ENCODE measurements around the gene KCNJ3. TPM values are rescaled to one million over a fixed set of nuclear protein-coding genes. Genes with fewer than 3 reads are reported as not detected.
"Not testable (repeated sequence)": the region's sequence is repeated elsewhere in the genome, so short reads cannot be mapped to it uniquely, and the experiment has no call there.

Gene KCNJ3
- total and polyA plus RNA-seq, 7 experiments from 2014 or later = not detected

GRCh38 chr2:154850532-154850931, 152.0 kb downstream of the KCNJ3 start:
- ATAC-seq (no peak), DNase-seq (no peak)
- Histone ChIP-seq H3K36me3 (ENCODE audit: control insufficient read depth in 2 of 3, insufficient read depth in 3 of 3, low read length in 3 of 3) (no peaks in the 10 kb centered on the region), H3K27me3 (ENCODE audit: control insufficient read depth in 2 of 2, insufficient read depth in 2 of 2, low read length in 2 of 2) (no peaks in the 10 kb centered on the region), H3K4me1 (ENCODE audit: control insufficient read depth in 2 of 2, insufficient read depth in 2 of 2, low read length in 2 of 2) (no peaks in the 10 kb centered on the region), H3K9me3 (ENCODE audit: control insufficient read depth in 2 of 3, low read length in 3 of 3) (no peaks in the 10 kb centered on the region), H3K27ac (ENCODE audit: low read depth, low read length) (no peak overlapping the region), H3K4me3 (ENCODE audit: low read length) (no peak overlapping the region)
- Mint-ChIP-seq H3K9me3 (peaks cover 0 to 4% (median 0%) of the 10 kb centered on the region in 11 donors), H3K36me3 (no peaks in the 10 kb centered on the region), H3K4me1 (no peaks in the 10 kb centered on the region), H3K27me3 (no peaks in the 10 kb centered on the region), H3K27ac (no peak overlapping the region), H3K4me3 (no peak overlapping the region)
- ChIA-PET POLR2A (no interaction called here), CTCF (no interaction called here)
- intact Hi-C loops (cut with micrococcal nuclease) = no loop called here

- no peak overlapping the region for H3K27ac Mint-ChIP-seq
- ATAC-seq (no peak), DNase-seq (no peak)
- intact Hi-C loops (cut with micrococcal nuclease) = no loop called here
- no peaks in the 10 kb centered on the region for H3K36me3 Mint-ChIP-seq
- H3K4me3 ChIP-seq (ENCODE audit: low read length) = no peak overlapping the region
- no peaks in the 10 kb centered on the region for H3K4me1 ChIP-seq (ENCODE audit: control insufficient read depth in 2 of 2, insufficient read depth in 2 of 2, low read length in 2 of 2)
- ChIA-PET CTCF (no interaction called here), POLR2A (no interaction called here)
- no peaks in the 10 kb centered on the region for H3K27me3 Mint-ChIP-seq
- no peaks in the 10 kb centered on the region for H3K9me3 ChIP-seq (ENCODE audit: control insufficient read depth in 2 of 3, low read length in 3 of 3)
- H3K4me1 Mint-ChIP-seq = no peaks in the 10 kb centered on the region
- H3K4me3 Mint-ChIP-seq = no peak overlapping the region
- H3K9me3 Mint-ChIP-seq = peaks cover 0 to 4% (median 0%) of the 10 kb centered on the region in 11 donors
- no peaks in the 10 kb centered on the region for H3K27me3 ChIP-seq (ENCODE audit: control insufficient read depth in 2 of 2, insufficient read depth in 2 of 2, low read length in 2 of 2)
- no peak overlapping the region for H3K27ac ChIP-seq (ENCODE audit: low read depth, low read length)
- no peaks in the 10 kb centered on the region for H3K36me3 ChIP-seq (ENCODE audit: control insufficient read depth in 2 of 3, insufficient read depth in 3 of 3, low read length in 3 of 3)
Observed at GRCh38 chr2:154855138-154855537, 156.6 kb downstream of the KCNJ3 start.

GRCh38 chr2:154867151-154867550, 168.7 kb downstream of the KCNJ3 start:
- ATAC-seq; intact Hi-C loops (cut with micrococcal nuclease); H3K4me1 Mint-ChIP-seq; H3K36me3 Mint-ChIP-seq; DNase-seq; H3K4me3 ChIP-seq (ENCODE audit: low read length); H3K9me3 ChIP-seq (ENCODE audit: control insufficient read depth in 2 of 3, low read length in 3 of 3); H3K27me3 ChIP-seq (ENCODE audit: control insufficient read depth in 2 of 2, insufficient read depth in 2 of 2, low read length in 2 of 2); H3K36me3 ChIP-seq (ENCODE audit: control insufficient read depth in 2 of 3, insufficient read depth in 3 of 3, low read length in 3 of 3); POLR2A ChIA-PET; CTCF ChIA-PET; H3K27me3 Mint-ChIP-seq; H3K27ac Mint-ChIP-seq; H3K4me3 Mint-ChIP-seq; H3K4me1 ChIP-seq (ENCODE audit: control insufficient read depth in 2 of 2, insufficient read depth in 2 of 2, low read length in 2 of 2); H3K27ac ChIP-seq (ENCODE audit: low read depth, low read length): not testable (repeated sequence)
- peaks cover 0 to 15% (median 1%) of the 10 kb centered on the region in 11 donors for H3K9me3 Mint-ChIP-seq

GRCh38 chr2:154875999-154876398, 177.5 kb downstream of the KCNJ3 start:
- H3K27ac ChIP-seq (ENCODE audit: low read depth, low read length) = no peak overlapping the region
- H3K4me3 ChIP-seq (ENCODE audit: low read length) = no peak overlapping the region
- Mint-ChIP-seq H3K36me3 (no peaks in the 10 kb centered on the region), H3K9me3 (no peaks in the 10 kb centered on the region), H3K4me1 (no peaks in the 10 kb centered on the region), H3K27me3 (no peaks in the 10 kb centered on the region), H3K27ac (no peak overlapping the region), H3K4me3 (no peak overlapping the region)
- no peaks in the 10 kb centered on the region for H3K4me1 ChIP-seq (ENCODE audit: control insufficient read depth in 2 of 2, insufficient read depth in 2 of 2, low read length in 2 of 2)
- no peaks in the 10 kb centered on the region for H3K27me3 ChIP-seq (ENCODE audit: control insufficient read depth in 2 of 2, insufficient read depth in 2 of 2, low read length in 2 of 2)
- ATAC-seq (no peak), DNase-seq (no peak)
- no peaks in the 10 kb centered on the region for H3K36me3 ChIP-seq (ENCODE audit: control insufficient read depth in 2 of 3, insufficient read depth in 3 of 3, low read length in 3 of 3)
- ChIA-PET CTCF (no interaction called here), POLR2A (no interaction called here)
- no peaks in the 10 kb centered on the region for H3K9me3 ChIP-seq (ENCODE audit: control insufficient read depth in 2 of 3, low read length in 3 of 3)
- intact Hi-C loops (cut with micrococcal nuclease) = no loop called here

GRCh38 chr2:154882725-154883124, 184.2 kb downstream of the KCNJ3 start:
- H3K4me1 Mint-ChIP-seq = no peaks in the 10 kb centered on the region
- no peaks in the 10 kb centered on the region for H3K27me3 Mint-ChIP-seq
- H3K4me3 Mint-ChIP-seq = no peak overlapping the region
- Histone ChIP-seq H3K4me1 (ENCODE audit: control insufficient read depth in 2 of 2, insufficient read depth in 2 of 2, low read length in 2 of 2) (no peaks in the 10 kb centered on the region), H3K36me3 (ENCODE audit: control insufficient read depth in 2 of 3, insufficient read depth in 3 of 3, low read length in 3 of 3) (no peaks in the 10 kb centered on the region), H3K27me3 (ENCODE audit: control insufficient read depth in 2 of 2, insufficient read depth in 2 of 2, low read length in 2 of 2) (no peaks in the 10 kb centered on the region), H3K9me3 (ENCODE audit: control insufficient read depth in 2 of 3, low read length in 3 of 3) (no peaks in the 10 kb centered on the region), H3K4me3 (ENCODE audit: low read length) (no peak overlapping the region), H3K27ac (ENCODE audit: low read depth, low read length) (no peak overlapping the region)
- ATAC-seq (no peak), DNase-seq (no peak)
- no peak overlapping the region for H3K27ac Mint-ChIP-seq
- H3K9me3 Mint-ChIP-seq = peaks cover 0 to 11% (median 3%) of the 10 kb centered on the region in 11 donors
- intact Hi-C loops (cut with micrococcal nuclease) = no loop called here
- POLR2A ChIA-PET = no interaction called here
- H3K36me3 Mint-ChIP-seq = no peaks in the 10 kb centered on the region
- CTCF ChIA-PET = no interaction called here

- Histone ChIP-seq H3K27ac (ENCODE audit: low read depth, low read length) (no peak overlapping the region), H3K36me3 (ENCODE audit: control insufficient read depth in 2 of 3, insufficient read depth in 3 of 3, low read length in 3 of 3) (no peaks in the 10 kb centered on the region), H3K27me3 (ENCODE audit: control insufficient read depth in 2 of 2, insufficient read depth in 2 of 2, low read length in 2 of 2) (no peaks in the 10 kb centered on the region), H3K9me3 (ENCODE audit: control insufficient read depth in 2 of 3, low read length in 3 of 3) (no peaks in the 10 kb centered on the region), H3K4me3 (ENCODE audit: low read length) (no peak overlapping the region), H3K4me1 (ENCODE audit: control insufficient read depth in 2 of 2, insufficient read depth in 2 of 2, low read length in 2 of 2) (no peaks in the 10 kb centered on the region)
- DNase-seq = no peak
- Mint-ChIP-seq H3K4me3 (no peak overlapping the region), H3K27ac (no peak overlapping the region), H3K27me3 (no peaks in the 10 kb centered on the region), H3K9me3 (peaks cover 0 to 20% (median 7%) of the 10 kb centered on the region in 11 donors), H3K4me1 (no peaks in the 10 kb centered on the region), H3K36me3 (no peaks in the 10 kb centered on the region)
- ATAC-seq = no peak
- ChIA-PET POLR2A (no interaction called here), CTCF (no interaction called here)
- intact Hi-C loops (cut with micrococcal nuclease) = no loop called here
Observed at GRCh38 chr2:154886316-154886715, 187.8 kb downstream of the KCNJ3 start.

- no peaks in the 10 kb centered on the region for H3K36me3 ChIP-seq (ENCODE audit: control insufficient read depth in 2 of 3, insufficient read depth in 3 of 3, low read length in 3 of 3)
- Mint-ChIP-seq H3K27ac (no peak overlapping the region), H3K4me1 (no peaks in the 10 kb centered on the region), H3K36me3 (no peaks in the 10 kb centered on the region), H3K27me3 (no peaks in the 10 kb centered on the region), H3K9me3 (peaks cover 0 to 4% (median under 1%) of the 10 kb centered on the region in 11 donors), H3K4me3 (no peak overlapping the region)
- ChIA-PET POLR2A (no interaction called here), CTCF (no interaction called here)
- H3K4me1 ChIP-seq (ENCODE audit: control insufficient read depth in 2 of 2, insufficient read depth in 2 of 2, low read length in 2 of 2) = no peaks in the 10 kb centered on the region
- no peak overlapping the region for H3K4me3 ChIP-seq (ENCODE audit: low read length)
- H3K27ac ChIP-seq (ENCODE audit: low read depth, low read length) = no peak overlapping the region
- H3K9me3 ChIP-seq (ENCODE audit: control insufficient read depth in 2 of 3, low read length in 3 of 3) = no peaks in the 10 kb centered on the region
- ATAC-seq = no peak
- no peaks in the 10 kb centered on the region for H3K27me3 ChIP-seq (ENCODE audit: control insufficient read depth in 2 of 2, insufficient read depth in 2 of 2, low read length in 2 of 2)
- no peak for DNase-seq
- intact Hi-C loops (cut with micrococcal nuclease) = no loop called here
Observed at GRCh38 chr2:154898269-154898668, 199.8 kb downstream of the KCNJ3 start.

All from naive thymus-derived CD4-positive, alpha-beta T cell (primary cell).